ENCODE measurements around the gene FNDC8. TPM values are rescaled to one million over a fixed set of nuclear protein-coding genes. Genes with fewer than 3 reads are reported as not detected.

Gene FNDC8
- total RNA-seq, 1 donor from 2014 or later: not detected

GRCh38 chr17:35119370-35120165 is 1.8 kb upstream of the FNDC8 start, which contains the start of gene RAD51D:
Gene RAD51D (minus strand): TSS chr17:35119860. CDS start chr17:35119613, 247 bp downstream.
- peak within 1 kb of the TSS; percentile 91 for H3K4me3 Mint-ChIP-seq
- H3K36me3 Mint-ChIP-seq (ENCODE audit: low read depth): peaks cover 9% of the 10 kb centered on the region
- H3K27me3 Mint-ChIP-seq: peaks cover 2% of the 10 kb centered on the region
- H3K4me1 Mint-ChIP-seq: peaks cover 31% of the 10 kb centered on the region
- CTCF ChIA-PET: interaction anchor here (0.6 to 4.2 kb wide), 19 partner anchors 11 to 919 kb away, joined by 3 to 53 read pairs (median 5); partner anchors contain the start of genes CCT6B, NLE1, RFFL and ZNF830
- POLR2A ChIA-PET: interaction anchor here (0.8 to 2.9 kb wide), 10 partner anchors 22 to 645 kb away, joined by 3 to 19 read pairs (median 3); partner anchors contain the start of genes LIG3 and NLE1
- DNase-seq (peak; percentile 88), ATAC-seq (ENCODE audit: low read depth) (peak; percentile 92)
- H3K27ac Mint-ChIP-seq: peak within 1 kb of the TSS; percentile 88
- no peaks in the 10 kb centered on the region for H3K9me3 Mint-ChIP-seq
- peak; percentile 59 for TF ChIP-seq CTCF (IDR thresholded peaks at IDR 0.05)
- intact Hi-C loops (cut with micrococcal nuclease): loop anchor here (1.0 kb wide), 6 partner anchors 30 to 919 kb away; partner anchors contain the start of gene LIG3

DNA sequence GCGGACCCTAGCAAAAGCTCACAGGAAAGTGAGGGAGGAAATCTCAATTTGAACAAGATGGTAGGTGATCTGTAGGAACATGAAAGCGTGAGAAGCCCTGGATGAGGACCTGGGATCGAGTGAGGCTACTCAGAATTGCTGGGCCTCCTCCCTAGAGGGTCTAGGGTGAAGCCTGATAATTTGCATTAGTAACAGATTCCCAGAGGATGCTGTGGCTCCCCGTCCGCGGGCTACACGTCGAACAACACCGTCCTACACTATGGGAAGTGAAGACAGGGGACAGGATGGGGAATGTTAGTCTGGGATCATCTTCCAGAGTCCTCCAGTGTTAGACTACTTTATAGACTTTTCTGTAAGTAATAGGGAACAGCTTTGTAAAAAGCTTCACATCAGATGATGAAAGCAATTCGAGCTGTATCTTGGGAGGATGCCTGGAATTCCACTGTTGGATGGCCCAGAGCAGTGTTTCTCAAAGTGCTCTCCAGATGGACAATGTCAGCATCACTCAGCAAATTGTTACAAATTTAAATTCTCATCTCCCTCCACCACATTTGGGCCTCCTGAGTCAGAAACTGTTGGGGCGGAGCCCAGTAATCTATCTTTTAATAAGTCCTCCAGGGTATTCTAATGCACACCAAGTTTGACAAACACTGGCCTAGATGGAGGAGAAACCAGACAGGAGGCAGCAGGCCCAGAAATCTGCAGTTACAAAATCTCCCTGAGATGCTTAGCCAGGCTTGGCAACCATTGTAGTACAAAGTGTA is 6.5 kb downstream of the FNDC8 start:
- Mint-ChIP-seq H3K4me1 (no peaks in the 10 kb centered on the region), H3K36me3 (ENCODE audit: low read depth) (peaks cover 27% of the 10 kb centered on the region), H3K27ac (no peak overlapping the region), H3K9me3 (no peaks in the 10 kb centered on the region), H3K4me3 (no peak overlapping the region), H3K27me3 (no peaks in the 10 kb centered on the region)
- POLR2A ChIA-PET: no interaction called here
- DNase-seq (no peak), ATAC-seq (ENCODE audit: low read depth) (no peak)
- intact Hi-C loops (cut with micrococcal nuclease): no loop called here
- CTCF ChIA-PET: interaction anchor here (0.6 kb wide), 1 partner anchor 64 kb away, joined by 4 read pairs; no protein-coding TSS in a partner anchor
- no peak for TF ChIP-seq CTCF (IDR thresholded peaks at IDR 0.05)

DNA sequence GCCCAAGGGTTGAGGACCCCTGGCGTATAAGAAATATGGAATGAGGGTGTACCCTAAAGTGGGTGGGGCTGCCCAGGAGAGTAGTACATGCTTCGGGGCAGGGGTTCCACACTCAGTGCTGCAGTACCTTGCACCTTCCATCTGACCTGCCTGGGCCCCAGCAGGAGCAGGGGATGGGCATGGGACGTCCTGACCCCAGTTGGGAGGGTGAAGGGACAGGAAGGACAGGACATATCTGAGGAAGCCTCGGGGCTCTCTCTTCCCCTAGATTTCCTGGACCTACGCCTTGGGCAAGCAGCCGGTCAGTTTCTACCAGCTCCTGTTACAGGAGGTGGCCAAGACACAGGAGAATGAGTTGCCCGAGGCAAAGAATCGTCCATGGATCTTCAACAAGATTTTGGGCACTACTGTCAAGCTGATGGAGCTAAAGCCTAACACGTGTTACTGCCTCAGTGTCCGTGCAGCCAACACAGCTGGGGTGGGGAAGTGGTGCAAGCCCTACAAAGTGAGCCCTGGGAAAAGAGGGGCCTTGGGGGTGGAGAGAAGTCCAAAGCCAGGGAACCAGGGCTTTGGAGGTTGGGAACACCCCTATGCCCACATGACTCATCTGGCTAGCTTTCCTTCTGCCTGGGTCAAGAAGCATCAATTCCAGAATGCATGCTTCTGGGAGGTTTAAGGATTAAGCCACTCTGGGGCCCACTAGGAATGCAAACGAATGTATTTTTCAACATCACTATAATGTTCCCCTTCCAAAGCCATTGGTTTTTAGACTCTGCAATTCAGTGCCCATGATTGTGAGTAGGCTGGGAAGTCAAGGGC is 7.9 kb downstream of the FNDC8 start:
- Mint-ChIP-seq H3K27me3 (no peaks in the 10 kb centered on the region), H3K36me3 (ENCODE audit: low read depth) (peaks cover 42% of the 10 kb centered on the region), H3K4me1 (no peaks in the 10 kb centered on the region), H3K4me3 (no peak overlapping the region), H3K27ac (no peak overlapping the region), H3K9me3 (no peaks in the 10 kb centered on the region)
- CTCF ChIA-PET: no interaction called here
- POLR2A ChIA-PET: no interaction called here
- no peak for TF ChIP-seq CTCF (IDR thresholded peaks at IDR 0.05)
- ATAC-seq (ENCODE audit: low read depth) (no peak), DNase-seq (no peak)
- intact Hi-C loops (cut with micrococcal nuclease): no loop called here

- POLR2A ChIA-PET: no interaction called here
- H3K9me3 Mint-ChIP-seq: no peaks in the 10 kb centered on the region
- TF ChIP-seq CTCF (IDR thresholded peaks at IDR 0.05): no peak
- H3K27ac Mint-ChIP-seq: no peak overlapping the region
- H3K4me1 Mint-ChIP-seq: no peaks in the 10 kb centered on the region
- H3K36me3 Mint-ChIP-seq (ENCODE audit: low read depth): peaks cover 48% of the 10 kb centered on the region
- no peak overlapping the region for H3K4me3 Mint-ChIP-seq
- CTCF ChIA-PET: interaction anchor here (1.9 kb wide), 1 partner anchor 11 kb away, joined by 6 read pairs; the partner anchor contains the start of gene RAD51D
- intact Hi-C loops (cut with micrococcal nuclease): no loop called here
- ATAC-seq (ENCODE audit: low read depth): no peak
- H3K27me3 Mint-ChIP-seq: no peaks in the 10 kb centered on the region
- DNase-seq: no peak
Measured at GRCh38 chr17:35129973-35130351, 8.5 kb downstream of the FNDC8 start.

Measured in activated B cell treated with CpG ODN at 0.5 μM for 24 hours (primary cell).